K562 (cell line): ENCODE data around the gene ANO1.

ENCODE experiments used
- BHLHE40 ChIP-seq: IDR thresholded peaks from 2 replicates; pipeline ENCODE4 v1.6.1; 2011; ENCODE audit warnings: low read length, improper control_type of control experiment
- GTF2F1 ChIP-seq: IDR thresholded peaks from 2 replicates; pipeline ENCODE4 v1.6.1; 2011; ENCODE audit warnings: low read depth, low read length, improper control_type of control experiment
- HMGN3 ChIP-seq: IDR thresholded peaks from 2 replicates; pipeline ENCODE4 v1.6.1; 2011; ENCODE audit warnings: borderline replicate concordance, low read depth, mild to moderate bottlenecking, mixed read lengths, low read length; ENCODE audit not compliant: insufficient read length; ENCODE audit errors: extremely low read depth
- MAFG ChIP-seq: fragments of 450-650 bp; conservative IDR thresholded peaks from 2 replicates; pipeline ENCODE4 v1.6.1; 2016; ENCODE audit warnings: missing genetic modification characterization, missing compliant biosample characterization
- MCM2 ChIP-seq: fragments of 450-650 bp; IDR thresholded peaks from 2 replicates; pipeline ENCODE4 v1.6.1; 2017; ENCODE audit warnings: low read depth, mild to moderate bottlenecking
- NUFIP1 ChIP-seq: fragments of 450-650 bp; IDR thresholded peaks from 2 replicates; pipeline ENCODE4 v1.6.1; 2018; ENCODE audit not compliant: partially characterized antibody
- RCOR1 ChIP-seq, 2 experiments: IDR thresholded peaks; 2 replicates each; pipeline ENCODE4 v1.6.1; 2012; ENCODE audit warnings: low read depth in 2 of 2, low read length in 2 of 2, borderline replicate concordance in 1 of 2, improper control_type of control experiment in 1 of 2
- SMARCA4 ChIP-seq: fragments of 450-650 bp; IDR thresholded peaks from 2 replicates; pipeline ENCODE4 v1.6.1; 2016
- TF ChIP-seq, protein P1 (sequence below): fragments of 200-800 bp; sonication (Bioruptor generic); IDR thresholded peaks from 2 replicates; pipeline ENCODE4 v1.6.1; 2016; ENCODE audit warnings: missing genetic modification characterization, missing compliant biosample characterization
- TF ChIP-seq, protein P2 (sequence below), 2 experiments: fragments of 450-650 bp; formaldehyde crosslinking in 1 of 2; IDR thresholded peaks; 2 replicates each; pipeline versions ENCODE4 v1.4.0 to v1.6.1; 2014 to 2020; ENCODE audit warnings: mild to moderate bottlenecking in 2 of 2, borderline replicate concordance in 1 of 2, low read depth in 1 of 2
- TF ChIP-seq, protein P3 (sequence below), 3 experiments: IDR thresholded peaks in 2 of 3; conservative IDR thresholded peaks in 1 of 3; 2 replicates each; pipeline ENCODE4 v1.5.1; 2011 to 2012; ENCODE audit warnings: low read length in 3 of 3, mild to moderate bottlenecking in 3 of 3, control low read depth in 2 of 3, improper control_type of control experiment in 1 of 3, inconsistent platforms in 1 of 3, low read depth in 1 of 3, mixed read lengths in 1 of 3, moderate library complexity in 1 of 3; ENCODE audit not compliant: insufficient read depth in 2 of 3

DNA sequence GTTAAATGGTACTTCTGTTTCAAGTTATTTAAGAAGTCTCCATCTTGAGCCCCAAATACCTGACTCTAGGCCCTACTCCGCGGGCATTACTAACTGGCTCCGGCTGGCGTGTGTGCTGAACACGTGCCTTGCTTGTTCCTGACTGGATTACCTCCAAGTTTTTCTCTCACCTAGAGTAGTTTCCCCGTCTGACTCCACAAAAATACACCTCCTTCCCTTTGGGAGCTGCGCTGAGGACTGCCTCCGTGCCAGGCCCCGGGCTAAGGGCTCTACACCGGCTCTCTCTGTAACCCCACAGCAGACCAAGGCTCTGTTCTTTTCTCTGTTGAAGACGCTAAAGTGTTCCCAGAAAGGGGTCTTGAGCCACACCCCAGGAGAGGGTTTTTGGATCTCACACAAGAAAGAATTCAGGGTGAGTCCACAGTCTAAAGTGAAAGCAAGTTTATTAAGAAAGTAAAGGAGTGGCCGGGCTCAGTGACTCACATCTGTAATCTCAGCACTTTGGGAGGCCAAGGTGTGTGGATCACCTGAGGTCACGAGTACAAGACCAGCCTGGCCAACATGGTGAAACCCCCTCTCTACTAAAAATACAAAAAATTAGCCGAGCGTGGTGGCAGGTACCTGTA is 61.8 kb downstream of the ANO1 start:
- TF ChIP-seq MAFG (tag) (no peak), HMGN3 (no peak), BHLHE40 (no peak), RCOR1 (IDR thresholded peaks at IDR 0.05; ENCODE audit: borderline replicate concordance in 1 of 2, low read depth in 2 of 2, low read length in 2 of 2) (no peak), MCM2 (no peak), NUFIP1 (no peak), SMARCA4 (no peak), GTF2F1 (no peak)
- TF ChIP-seq, protein P1, sequence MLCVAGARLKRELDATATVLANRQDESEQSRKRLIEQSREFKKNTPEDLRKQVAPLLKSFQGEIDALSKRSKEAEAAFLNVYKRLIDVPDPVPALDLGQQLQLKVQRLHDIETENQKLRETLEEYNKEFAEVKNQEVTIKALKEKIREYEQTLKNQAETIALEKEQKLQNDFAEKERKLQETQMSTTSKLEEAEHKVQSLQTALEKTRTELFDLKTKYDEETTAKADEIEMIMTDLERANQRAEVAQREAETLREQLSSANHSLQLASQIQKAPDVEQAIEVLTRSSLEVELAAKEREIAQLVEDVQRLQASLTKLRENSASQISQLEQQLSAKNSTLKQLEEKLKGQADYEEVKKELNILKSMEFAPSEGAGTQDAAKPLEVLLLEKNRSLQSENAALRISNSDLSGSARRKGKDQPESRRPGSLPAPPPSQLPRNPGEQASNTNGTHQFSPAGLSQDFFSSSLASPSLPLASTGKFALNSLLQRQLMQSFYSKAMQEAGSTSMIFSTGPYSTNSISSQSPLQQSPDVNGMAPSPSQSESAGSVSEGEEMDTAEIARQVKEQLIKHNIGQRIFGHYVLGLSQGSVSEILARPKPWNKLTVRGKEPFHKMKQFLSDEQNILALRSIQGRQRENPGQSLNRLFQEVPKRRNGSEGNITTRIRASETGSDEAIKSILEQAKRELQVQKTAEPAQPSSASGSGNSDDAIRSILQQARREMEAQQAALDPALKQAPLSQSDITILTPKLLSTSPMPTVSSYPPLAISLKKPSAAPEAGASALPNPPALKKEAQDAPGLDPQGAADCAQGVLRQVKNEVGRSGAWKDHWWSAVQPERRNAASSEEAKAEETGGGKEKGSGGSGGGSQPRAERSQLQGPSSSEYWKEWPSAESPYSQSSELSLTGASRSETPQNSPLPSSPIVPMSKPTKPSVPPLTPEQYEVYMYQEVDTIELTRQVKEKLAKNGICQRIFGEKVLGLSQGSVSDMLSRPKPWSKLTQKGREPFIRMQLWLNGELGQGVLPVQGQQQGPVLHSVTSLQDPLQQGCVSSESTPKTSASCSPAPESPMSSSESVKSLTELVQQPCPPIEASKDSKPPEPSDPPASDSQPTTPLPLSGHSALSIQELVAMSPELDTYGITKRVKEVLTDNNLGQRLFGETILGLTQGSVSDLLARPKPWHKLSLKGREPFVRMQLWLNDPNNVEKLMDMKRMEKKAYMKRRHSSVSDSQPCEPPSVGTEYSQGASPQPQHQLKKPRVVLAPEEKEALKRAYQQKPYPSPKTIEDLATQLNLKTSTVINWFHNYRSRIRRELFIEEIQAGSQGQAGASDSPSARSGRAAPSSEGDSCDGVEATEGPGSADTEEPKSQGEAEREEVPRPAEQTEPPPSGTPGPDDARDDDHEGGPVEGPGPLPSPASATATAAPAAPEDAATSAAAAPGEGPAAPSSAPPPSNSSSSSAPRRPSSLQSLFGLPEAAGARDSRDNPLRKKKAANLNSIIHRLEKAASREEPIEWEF (CRISPR knock-in tag): no peak
- TF ChIP-seq, protein P2, sequence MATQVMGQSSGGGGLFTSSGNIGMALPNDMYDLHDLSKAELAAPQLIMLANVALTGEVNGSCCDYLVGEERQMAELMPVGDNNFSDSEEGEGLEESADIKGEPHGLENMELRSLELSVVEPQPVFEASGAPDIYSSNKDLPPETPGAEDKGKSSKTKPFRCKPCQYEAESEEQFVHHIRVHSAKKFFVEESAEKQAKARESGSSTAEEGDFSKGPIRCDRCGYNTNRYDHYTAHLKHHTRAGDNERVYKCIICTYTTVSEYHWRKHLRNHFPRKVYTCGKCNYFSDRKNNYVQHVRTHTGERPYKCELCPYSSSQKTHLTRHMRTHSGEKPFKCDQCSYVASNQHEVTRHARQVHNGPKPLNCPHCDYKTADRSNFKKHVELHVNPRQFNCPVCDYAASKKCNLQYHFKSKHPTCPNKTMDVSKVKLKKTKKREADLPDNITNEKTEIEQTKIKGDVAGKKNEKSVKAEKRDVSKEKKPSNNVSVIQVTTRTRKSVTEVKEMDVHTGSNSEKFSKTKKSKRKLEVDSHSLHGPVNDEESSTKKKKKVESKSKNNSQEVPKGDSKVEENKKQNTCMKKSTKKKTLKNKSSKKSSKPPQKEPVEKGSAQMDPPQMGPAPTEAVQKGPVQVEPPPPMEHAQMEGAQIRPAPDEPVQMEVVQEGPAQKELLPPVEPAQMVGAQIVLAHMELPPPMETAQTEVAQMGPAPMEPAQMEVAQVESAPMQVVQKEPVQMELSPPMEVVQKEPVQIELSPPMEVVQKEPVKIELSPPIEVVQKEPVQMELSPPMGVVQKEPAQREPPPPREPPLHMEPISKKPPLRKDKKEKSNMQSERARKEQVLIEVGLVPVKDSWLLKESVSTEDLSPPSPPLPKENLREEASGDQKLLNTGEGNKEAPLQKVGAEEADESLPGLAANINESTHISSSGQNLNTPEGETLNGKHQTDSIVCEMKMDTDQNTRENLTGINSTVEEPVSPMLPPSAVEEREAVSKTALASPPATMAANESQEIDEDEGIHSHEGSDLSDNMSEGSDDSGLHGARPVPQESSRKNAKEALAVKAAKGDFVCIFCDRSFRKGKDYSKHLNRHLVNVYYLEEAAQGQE (IDR thresholded peaks at IDR 0.05; ENCODE audit: borderline replicate concordance): no peak
- TF ChIP-seq, protein P2 (CRISPR knock-in tag; IDR thresholded peaks at IDR 0.05; ENCODE audit: low read depth): no peak
- TF ChIP-seq, protein P3, sequence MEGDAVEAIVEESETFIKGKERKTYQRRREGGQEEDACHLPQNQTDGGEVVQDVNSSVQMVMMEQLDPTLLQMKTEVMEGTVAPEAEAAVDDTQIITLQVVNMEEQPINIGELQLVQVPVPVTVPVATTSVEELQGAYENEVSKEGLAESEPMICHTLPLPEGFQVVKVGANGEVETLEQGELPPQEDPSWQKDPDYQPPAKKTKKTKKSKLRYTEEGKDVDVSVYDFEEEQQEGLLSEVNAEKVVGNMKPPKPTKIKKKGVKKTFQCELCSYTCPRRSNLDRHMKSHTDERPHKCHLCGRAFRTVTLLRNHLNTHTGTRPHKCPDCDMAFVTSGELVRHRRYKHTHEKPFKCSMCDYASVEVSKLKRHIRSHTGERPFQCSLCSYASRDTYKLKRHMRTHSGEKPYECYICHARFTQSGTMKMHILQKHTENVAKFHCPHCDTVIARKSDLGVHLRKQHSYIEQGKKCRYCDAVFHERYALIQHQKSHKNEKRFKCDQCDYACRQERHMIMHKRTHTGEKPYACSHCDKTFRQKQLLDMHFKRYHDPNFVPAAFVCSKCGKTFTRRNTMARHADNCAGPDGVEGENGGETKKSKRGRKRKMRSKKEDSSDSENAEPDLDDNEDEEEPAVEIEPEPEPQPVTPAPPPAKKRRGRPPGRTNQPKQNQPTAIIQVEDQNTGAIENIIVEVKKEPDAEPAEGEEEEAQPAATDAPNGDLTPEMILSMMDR (IDR thresholded peaks at IDR 0.05 in 2 of 3, conservative IDR thresholded peaks at IDR 0.05 in 1 of 3; ENCODE audit: insufficient read depth in 2 of 3, low read depth in 1 of 3, low read length in 3 of 3): no peak
